GM19240 (cell line): ENCODE data around the gene ITPKB.
"Not testable (repeated sequence)": the region's sequence is repeated elsewhere in the genome, so short reads cannot be mapped to it uniquely, and the experiment has no call there.

Experiments used
- DNase-seq: peaks from one replicate; pipeline ENCODE4 v3.0.0; 2011; ENCODE audit warnings: low spot score; ENCODE audit not compliant: insufficient read length

The ITPKB gene

DNA sequence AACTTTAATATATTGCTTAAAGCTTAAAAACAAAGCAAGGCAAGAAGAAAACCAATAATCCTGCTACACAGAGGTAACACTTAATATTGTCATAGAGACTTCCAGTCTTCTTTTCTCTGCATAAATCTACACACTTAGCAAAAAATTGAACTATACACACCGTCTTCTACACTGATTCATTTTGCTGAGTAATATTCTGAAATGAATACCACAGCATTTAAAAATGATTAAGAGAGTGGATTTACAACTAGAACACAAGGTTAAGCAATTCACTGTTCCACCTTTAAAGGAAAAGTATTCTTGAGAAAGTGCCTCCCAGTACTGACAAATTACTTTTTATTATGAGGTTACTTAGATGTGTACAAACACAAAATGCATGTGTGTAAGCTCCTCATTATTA, 22.2 kb upstream of the ITPKB start:
- DNase-seq: no peak

DNA sequence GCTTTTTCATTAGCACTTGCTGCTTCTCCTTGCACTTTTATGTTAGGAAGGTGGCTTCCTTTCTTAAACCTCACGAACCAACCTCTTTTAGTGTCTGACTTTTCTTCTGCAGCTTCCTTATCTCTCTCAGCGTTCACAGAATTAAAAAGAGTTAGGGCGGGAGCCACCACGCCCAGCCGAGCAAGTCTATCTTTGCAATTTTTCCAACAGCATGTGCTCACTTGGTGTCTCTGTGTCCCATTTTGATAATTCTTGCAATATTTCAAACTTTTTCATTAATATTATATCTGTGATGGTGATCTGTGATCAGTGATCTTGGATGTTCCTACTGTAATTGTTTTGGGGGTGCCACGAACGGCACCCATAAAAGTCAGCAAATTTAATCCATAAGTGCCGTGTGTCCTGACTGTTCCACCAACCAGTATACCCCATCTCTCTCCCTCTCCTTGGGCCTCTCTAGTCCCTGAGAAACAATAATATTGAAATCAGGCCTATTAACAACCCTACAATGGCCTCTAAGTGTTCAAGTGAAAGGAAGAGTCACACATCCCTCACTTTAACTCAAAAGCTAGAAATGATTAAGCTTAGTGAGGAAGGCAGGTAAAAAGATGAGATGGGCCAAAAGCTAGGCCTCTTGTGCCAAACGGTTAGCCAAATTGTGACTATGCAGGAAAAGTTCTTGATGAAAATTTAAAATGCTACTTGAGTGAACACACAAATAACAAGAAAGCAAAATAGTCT, 15.9 kb upstream of the ITPKB start:
- no peak for DNase-seq

DNA sequence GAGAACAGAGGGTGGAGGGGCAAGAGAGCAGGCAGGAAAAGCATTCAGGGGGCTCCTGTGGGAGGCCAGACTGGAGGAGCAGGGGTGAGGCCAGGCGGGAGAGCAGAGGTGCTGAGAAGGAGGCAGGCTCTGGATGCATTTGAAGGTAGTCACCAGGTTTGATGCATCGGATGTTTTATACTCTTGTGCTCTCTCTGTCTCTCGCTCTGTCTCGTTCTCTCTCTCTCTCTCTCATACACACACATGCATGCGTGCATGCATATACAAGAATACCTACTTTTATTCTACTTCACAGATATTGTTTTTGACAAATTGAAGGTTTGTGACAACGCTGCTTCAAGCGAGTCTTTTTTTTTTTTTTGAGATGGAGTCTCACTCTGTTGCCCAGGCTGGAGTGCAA, 15.0 kb upstream of the ITPKB start:
- no peak for DNase-seq

DNA sequence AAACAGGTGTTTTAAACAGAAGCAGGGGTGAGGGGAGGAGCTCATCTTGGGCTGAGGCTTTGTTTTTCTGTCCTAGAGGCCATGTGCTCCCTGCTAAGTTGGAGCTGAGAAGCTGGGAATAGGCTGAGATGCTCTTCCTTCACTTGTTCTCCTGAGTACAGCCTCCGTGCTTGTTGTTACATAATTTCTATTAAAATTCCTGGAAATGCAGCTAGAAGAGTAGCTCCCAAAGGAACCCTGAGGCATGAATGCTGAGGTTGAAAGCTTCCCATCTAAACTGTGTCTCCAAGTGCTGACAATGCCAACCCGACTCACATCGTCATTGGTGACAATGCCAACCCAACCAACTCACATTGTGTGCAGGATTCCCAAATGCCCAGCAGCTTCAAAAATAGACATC, 12.6 kb upstream of the ITPKB start:
- no peak for DNase-seq

DNA sequence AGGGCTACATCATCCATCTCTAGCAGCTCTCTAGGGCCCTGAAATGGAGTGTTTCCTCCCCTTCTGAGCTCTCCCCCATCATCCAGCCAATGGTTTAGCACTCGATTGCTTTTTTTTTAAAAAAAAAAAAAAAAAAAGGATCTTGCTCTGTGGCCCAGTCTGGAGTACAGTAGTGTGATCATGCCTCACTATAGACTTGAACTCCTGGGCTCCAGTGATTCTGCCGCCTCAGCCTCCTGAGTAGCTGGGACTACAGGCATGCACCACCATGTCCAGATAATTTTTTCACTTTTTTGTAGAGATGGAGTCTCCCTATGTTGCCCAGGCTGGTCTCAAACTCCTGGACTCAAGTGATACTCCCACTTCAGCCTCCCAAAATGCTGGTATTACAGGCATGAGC, 12.1 kb upstream of the ITPKB start:
- DNase-seq: no peak

DNA sequence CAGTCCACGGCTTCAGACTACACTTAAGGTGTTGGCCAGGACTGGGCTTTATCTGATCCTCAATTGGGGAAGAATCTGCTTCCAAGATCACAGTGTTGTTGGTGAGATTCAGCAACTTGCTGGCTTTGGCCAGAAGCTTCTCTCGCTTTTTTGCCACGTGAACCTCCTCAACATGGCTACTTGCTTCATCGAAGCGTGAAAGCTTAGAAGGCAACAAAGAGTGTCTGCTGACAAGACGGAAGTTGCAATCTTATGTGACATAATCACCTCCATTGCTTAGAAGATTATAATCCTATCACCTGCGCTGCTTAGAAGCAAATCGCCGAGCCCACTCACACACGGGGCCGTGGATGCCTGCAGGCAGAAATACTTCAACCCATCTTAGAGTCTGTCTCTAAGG, 10.4 kb upstream of the ITPKB start:
- no peak for DNase-seq

DNA sequence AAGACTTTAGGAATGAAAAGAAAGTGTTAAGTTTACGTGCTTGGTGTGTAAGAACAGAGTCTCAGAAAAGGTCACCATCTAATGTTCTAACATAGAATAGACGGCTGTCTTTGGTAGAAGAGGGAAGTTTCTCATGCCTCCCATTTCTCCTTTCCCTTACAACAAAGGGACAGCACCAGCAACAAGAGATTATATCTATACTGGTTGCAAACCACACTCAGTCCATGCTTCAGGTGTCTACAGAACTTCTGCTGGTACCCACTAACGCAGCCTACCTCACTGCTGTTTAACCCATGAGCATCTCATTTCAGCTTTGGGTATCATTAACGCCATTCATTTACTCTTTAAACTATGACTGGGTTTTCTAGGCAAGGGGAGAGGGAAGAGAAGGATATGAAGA, 9.2 kb upstream of the ITPKB start:
- DNase-seq: no peak

DNA sequence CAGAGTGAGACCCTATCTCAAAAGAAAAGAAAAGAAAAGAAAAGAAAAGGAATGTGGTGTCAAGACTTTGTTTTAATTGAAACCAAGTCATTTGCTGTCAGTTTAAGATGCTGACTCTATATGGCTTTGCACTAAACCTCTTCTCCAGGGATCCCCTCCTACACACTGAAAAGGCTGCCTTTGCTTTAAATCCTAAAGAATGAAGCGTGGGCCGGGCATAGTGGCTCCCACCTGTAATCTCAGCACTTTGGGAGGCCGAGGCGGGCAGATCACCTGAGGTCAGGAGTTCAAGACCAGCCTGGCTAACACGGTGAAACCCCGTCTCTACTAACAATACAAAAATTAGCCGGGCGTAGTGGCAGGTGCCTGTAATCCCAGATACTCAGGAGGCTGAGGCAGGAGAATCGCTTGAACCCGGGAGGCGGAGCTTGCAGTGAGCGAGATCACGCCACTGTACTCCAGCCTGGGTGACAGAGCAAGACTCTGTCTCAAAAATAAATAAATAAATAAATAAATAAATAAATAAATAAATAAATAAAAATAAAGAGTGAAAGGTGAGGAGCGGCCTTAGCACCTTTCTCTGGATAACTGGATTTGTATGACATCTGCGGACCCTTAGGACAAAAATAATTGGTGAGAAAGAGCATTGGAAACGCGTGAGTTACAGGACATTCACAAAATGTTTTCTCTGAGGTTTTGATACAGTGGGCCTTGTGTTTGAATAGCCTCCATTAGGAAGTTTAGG, 8.6 kb upstream of the ITPKB start:
- DNase-seq: not testable (repeated sequence)

DNA sequence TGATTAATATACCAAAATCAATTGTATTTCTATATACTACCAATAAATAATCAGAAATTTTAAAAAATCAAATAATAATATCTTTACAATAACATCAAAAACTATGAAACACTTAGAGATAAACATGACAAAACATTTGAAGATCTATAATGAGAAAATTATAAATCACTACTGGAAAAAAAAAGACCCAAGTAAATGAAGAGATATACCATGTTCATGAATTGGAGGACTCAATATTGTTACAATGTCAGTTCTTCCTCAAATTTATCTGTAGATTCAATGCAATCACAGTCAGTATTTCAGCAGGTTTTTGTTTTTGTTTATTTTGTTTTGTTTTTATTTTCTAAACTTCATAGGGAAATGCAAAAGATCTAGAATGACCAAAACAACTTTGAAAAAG, 4.2 kb upstream of the ITPKB start:
- no peak for DNase-seq

DNA sequence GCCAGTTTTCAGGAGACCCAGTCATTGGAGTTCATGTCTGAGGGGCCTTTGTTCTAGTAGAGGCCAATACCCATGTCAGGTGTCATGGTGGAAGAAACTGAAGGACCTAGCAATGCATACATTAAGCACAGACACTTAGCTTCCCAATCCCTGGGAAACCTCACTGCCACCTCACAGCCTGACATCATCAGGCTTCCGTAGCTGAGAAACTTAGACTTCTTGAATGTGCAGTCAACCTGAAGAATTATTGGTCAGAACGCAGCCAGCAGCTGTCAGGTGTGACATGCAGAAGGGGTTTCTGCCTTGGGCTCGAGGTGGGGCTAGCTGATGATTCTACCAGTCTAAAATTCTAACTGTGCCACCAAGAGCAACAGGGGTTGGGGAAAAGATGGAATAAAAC, 1.9 kb upstream of the ITPKB start:
- no peak for DNase-seq

DNA sequence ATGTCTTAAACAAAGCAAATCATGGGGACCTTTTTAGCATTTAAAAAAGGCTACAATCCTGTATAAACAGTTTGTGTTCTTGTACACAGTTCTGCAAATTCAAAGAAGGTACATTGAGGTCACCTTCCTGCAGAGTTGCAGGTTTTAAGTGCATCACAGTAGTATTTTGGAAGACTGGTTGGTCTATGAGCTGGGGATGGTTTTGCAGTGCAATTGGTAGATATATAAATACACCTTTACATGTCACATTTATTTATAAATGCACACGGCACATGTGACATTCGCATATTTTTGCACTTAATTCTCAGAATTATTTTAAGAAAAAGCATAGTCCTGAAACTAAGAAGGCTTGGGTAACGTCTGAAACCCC, 599 bp upstream of the ITPKB start:
- no peak for DNase-seq

DNA sequence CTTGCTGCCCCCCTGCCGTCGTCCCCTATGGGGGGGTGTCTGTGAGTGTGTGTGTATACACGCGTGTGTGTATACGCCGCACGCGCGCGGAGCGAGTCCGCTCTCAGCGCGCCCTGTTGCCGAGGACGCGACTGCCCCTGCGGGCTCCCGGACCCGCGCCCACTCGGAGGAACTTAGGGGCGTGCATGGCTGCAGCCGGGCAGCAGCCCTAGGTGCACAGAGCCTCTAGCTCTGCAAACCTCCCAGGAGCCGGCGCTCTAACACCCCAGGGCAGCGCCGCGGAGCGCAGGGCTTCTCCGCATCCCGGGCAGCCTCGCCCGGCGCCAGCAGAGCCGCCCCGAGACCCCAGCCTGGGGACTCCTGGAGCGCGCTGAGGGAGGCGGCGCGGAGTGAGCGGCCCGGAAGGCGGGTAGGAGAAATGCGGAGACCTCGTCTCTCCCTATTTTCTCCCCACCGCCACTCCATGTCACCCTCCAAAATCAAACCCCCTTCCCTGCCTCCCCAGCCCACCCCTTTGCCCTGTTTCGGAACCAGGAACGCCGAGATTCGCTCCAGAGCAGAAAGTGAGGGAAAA, 574 bp downstream of the ITPKB start:
- no peak for DNase-seq

DNA sequence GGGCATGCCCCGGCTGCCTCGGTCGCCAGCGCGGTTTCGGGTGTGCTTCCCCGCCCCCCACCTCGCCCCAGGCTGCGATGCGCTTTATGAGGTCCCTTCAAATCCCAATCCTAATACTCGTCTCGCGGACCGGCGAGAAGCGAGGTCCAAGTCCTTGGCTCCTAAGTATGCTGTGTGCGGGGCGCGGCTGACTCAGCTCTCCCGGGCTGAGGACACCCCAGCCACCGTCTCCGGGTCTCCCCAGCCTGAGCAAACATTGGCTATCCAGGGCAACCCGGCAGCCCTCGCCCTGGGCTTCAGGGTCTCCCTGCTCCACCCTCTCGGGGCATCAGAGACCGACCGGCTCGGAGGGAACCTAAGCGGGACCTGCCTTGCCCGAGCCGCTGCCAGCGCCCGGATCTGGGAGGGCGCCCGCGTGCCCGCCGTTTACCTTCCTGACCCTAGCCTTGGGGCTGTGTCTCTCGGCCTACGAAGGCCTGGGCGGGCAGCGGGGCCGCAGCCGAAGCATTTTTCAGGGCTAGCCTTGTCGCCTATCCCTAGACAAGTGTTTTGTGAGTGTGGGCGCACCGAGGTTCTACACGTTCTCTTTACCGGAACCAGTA, 1.2 kb downstream of the ITPKB start:
- no peak for DNase-seq

DNA sequence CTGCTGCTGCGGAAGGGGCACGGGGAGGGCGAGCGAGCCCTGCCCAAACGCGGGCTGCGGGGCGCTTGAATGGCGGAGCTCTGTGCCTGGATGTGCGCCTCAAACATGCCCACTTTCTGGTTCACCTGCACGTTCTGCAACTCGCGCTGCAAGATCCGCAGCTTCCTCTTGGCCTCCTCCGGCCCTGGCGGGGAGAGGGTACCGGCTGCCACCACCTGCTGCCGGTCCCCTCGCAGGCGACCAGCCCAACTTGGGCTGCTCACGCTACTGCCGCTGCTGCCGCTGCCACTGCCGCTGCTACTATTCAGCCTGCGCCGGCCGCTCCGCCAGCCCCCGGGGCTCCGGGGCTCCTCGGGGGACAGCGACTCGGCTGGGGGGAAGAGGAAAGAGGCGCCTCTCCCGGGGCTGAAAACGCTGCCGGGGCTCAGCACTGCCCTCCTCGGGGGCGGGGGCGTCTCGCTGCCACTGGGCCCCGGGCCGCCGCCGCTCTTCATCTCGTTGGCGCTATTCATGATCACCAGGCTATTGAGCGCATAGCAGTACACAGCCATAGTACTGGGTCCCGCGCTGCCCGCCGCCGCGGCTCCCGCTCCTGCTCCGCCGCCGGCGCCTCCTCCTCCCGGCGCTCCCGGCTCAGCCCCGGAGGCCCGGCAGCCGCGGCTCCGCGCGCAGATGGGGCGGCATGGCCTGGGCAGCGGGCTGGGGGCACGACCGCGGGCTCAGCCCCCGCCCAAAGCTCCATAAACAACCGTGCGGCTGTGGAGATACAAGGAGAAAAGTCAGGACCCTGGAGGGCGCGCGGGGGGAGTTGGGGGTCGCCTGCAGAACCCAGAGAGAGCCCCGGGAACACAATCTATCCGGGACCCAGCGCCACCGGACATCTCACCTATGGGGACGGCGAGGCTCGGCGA, 1.9 kb downstream of the ITPKB start:
- DNase-seq: no peak

DNA sequence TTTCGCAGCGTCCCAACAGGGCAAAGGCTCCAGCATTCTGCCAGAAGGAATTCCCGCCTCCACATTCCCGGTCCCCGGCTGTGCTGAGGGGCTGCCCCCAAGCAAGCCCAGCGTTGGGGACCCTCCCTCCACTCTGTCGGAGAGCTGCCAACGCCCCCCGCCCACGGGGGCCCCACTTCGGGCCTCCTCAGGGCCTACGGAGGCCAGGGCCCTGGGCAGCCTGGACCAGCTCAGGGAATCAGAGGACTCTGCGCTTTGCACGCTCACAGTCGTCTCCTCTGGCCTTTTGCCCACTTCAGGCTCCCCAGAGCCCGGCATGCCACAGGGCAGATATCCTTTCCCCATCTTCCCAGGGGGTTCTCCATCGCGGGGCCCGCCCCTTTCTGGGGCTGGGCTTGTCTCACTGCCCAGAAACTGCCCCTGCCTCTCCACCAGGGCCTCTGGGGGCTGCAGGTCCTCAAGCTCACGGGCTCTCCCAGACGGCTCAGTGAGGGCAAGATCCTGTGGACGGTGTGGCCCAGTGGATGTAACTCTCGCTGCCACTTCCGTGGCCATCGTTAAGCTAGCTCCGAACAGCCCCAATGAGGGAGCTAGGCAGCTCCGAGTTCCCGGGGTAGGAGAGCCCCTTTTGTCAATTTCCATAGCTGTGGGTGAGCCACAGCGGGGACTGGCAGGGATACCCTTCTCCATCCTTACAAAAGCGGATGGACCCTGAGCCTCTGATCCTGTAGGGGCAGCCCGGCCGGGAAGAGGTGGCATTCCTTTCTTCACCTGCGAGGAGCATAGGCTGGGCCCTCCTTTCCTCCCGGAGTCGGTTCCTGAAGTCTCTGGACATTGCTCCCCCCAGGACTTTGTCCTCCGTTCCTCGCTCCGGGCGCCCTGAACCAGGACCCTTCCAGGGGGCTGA, 2.8 kb downstream of the ITPKB start:
- no peak for DNase-seq

DNA sequence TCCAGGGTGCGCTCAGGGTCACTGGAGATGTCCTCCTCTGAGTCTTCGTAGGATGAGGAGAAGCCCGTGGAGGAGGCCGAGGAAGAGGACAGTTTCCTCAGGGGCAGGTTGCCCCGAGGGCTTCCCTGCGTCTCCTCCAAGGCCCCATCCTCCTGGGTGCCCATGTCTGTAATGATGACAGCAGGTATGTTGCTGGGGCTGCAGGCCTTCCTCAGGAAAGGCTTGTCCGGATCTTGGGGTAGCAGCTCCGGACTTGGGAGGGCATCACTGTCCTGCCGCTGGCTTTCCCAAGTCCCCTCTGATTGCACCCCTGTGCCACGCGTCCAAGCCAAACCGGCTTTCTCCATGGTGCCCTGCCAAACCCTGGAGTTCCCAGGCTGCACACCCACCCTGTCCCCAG, 3.5 kb downstream of the ITPKB start:
- DNase-seq: no peak

DNA sequence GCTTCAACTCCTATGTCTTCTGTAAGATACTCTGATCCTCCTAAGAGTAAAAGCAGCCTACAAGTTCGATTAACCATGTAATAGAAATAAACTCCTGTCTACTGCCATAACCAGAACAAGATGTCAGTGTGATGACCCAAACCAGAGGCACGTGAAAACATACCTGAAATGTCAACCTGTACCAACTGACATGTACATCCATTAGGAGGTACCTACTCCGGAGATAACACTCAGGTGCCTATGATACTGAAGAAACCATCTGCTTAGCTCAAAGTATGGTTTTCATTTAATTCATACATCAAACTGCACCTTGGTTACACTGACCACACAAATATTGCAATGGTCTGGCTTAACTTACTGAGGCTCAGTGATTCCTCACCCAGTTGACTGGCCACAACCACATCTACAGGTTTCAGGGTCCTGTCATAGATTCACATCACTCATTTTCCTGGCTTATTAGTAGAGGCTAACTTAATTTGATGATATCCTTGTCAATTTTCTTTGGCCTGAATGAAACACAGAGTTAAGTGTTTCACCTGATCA, 4.4 kb downstream of the ITPKB start:
- DNase-seq: no peak

DNA sequence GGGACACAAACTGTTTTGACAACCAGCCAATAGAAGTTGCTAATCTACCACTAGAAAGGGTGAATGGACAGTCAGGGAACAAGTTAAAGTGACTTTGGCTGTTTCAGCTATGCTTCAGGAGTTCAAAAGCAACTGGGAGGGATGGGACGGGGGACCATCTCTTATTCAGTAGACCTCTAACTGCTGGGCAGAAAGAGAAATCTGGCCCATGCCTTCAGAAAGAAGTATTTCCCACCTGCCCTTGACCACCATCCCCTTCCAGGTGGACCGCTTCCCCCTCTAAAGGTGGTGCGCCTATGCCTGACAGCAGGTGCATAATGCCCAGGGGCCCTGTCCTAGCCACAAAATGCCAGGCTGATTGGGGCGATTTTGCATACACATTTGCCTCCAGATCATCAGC, 5.2 kb downstream of the ITPKB start:
- no peak for DNase-seq

DNA sequence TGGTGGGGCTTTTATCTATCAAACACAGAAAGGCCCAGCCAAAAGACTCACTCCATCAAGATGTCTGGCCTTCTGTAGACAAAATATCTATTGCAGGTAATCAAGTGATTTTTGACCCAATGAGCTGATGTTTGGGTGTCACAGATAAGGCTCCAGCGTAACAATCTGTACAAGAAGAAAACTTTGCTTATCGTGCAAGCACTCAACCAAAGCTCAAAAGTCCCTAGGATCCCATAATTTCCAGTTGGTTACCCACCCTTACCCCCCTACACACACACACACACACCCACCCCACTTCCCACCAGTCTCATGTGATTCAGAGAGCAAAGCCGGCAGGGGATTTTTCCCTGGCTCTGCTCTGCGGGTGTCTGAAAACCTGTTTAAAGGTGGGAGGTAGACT, 5.8 kb downstream of the ITPKB start:
- no peak for DNase-seq

DNA sequence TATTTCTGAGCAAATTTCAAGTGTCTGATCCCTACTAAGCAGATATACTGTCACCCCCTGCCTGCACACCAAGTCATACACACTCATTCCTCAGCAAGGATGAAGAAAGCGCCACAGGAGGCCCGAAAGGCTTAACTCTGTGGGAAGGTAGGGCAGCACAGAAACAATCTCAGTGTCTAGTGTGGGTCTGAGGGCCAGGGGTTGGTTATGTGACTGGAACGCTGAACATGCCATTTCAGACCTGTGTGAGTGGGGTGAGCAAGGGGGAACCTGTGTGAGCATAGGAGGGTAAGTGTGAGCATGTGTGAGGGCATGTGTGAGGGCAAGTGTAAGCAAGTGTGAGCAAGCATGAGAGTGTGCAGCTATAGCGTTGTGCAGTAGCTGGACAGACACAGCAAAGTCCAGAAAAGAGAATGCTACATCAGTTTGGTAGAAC, 6.2 kb downstream of the ITPKB start:
- DNase-seq: no peak
